Sigmoid colon (tissue), 7 donors: ENCODE measurements around the gene RXRA. TPM values are rescaled to one million over a fixed set of nuclear protein-coding genes. Genes with fewer than 3 reads are reported as not detected.

Experiments
- DNase-seq: peaks from one replicate; pipeline ENCODE4 v3.0.0-alpha.2; 2019
- H3K27ac ChIP-seq, 4 donors: fragments of 200-600 bp; sonication (generic); one replicate each; pipeline ENCODE4 v1.5.1; 2016 to 2019; ENCODE audit warnings: mild to moderate bottlenecking in 1 of 4
- H3K27me3 ChIP-seq, 3 donors: fragments of 200-600 bp; sonication (generic); one replicate each; pipeline ENCODE4 v1.5.1; 2019; ENCODE audit warnings: mild to moderate bottlenecking in 1 of 3
- H3K36me3 ChIP-seq, 4 donors: fragments of 200-600 bp; sonication (generic); one replicate each; pipeline ENCODE4 v1.5.1; 2016 to 2019
- H3K4me1 ChIP-seq, 4 donors: fragments of 200-600 bp; sonication (generic); one replicate each; pipeline ENCODE4 v1.5.1; 2017 to 2019
- H3K4me3 ChIP-seq, 4 donors: fragments of 200-600 bp; sonication (generic); one replicate each; pipeline ENCODE4 v1.5.1; 2017 to 2019; ENCODE audit warnings: mild to moderate bottlenecking in 2 of 4, moderate library complexity in 1 of 4
- H3K9me3 ChIP-seq, 4 donors: fragments of 200-600 bp in 3 of 4; sonication (generic) in 3 of 4; one replicate each; pipeline versions ENCODE4 v1.5.1 to v1.6.1; 2013 to 2019
- CTCF ChIP-seq, 4 experiments: fragments of 450-650 bp in 3 of 4; fragments of 200-600 bp in 1 of 4; IDR thresholded peaks; one replicate each; pipeline ENCODE4 v1.5.1; 2016 to 2019; ENCODE audit warnings: antibody characterized with exemption in 4 of 4, mild to moderate bottlenecking in 3 of 4, moderate library complexity in 2 of 4
- EP300 ChIP-seq, 4 donors: sonication (generic); formaldehyde crosslinking; IDR thresholded peaks; one replicate each; pipeline ENCODE4 v1.6.1; 2017; ENCODE audit warnings: antibody characterized with exemption in 4 of 4
- POLR2A ChIP-seq, 2 donors: fragments of 450-650 bp; IDR thresholded peaks; one replicate each; pipeline ENCODE4 v1.6.1; 2016; ENCODE audit warnings: antibody characterized with exemption in 2 of 2, mild to moderate bottlenecking in 2 of 2, moderate library complexity in 2 of 2
- POLR2AphosphoS5 ChIP-seq, 4 donors: sonication (generic); formaldehyde crosslinking; IDR thresholded peaks; one replicate each; pipeline ENCODE4 v1.6.1; 2017; ENCODE audit warnings: antibody characterized with exemption in 4 of 4
- WGBS, 2 donors: extraction: QIAGEN DNeasy Blood & Tissue Kit; methylation state at CpG; one replicate each; pipeline ENCODE4 v1.1.7; 2013; 5-methylcytosine and 5-hydroxymethylcytosine counted together
- intact Hi-C: fragments of 100-400 bp; cut with DNase I; formaldehyde crosslinking; loops from one replicate; pipeline ENCODE4 v1.15.1; 2023
- polyA plus RNA-seq, 3 donors: library from polyadenylated mRNA; stranded (reverse); fragments of 200-250 nt; gene quantifications; one replicate each; pipeline ENCODE4 v1.2.3, GENCODE V29; 2013
- total RNA-seq, 4 donors: library from RNA; depleted of rRNA; stranded (reverse); fragments of >200 nt; gene quantifications; one replicate each; pipeline ENCODE4 v1.1.0, GENCODE V29; 2016
- donor health status: healthy with polysubstance abuse.
- donor health status: Bipolar disorder and iron deficiency.
- donor health status: healthy.

The RXRA gene
- total and polyA plus RNA-seq, 7 donors, result 26.7 to 50.8 (median 35.7) TPM

- Histone ChIP-seq H3K27ac (peak overlapping the region in 1 of 4 donors; percentile 27), H3K9me3 (no peaks in the 10 kb centered on the region), H3K27me3 (no peaks in the 10 kb centered on the region), H3K36me3 (peaks cover 6 to 70% (median 35%) of the 10 kb centered on the region in 4 donors), H3K4me3 (no peak overlapping the region), H3K4me1 (peaks cover 0 to 57% (median 40%) of the 10 kb centered on the region in 4 donors)
- intact Hi-C loops, result no loop called here
- TF ChIP-seq CTCF (IDR thresholded peaks at IDR 0.05) (no peak), EP300 (IDR thresholded peaks at IDR 0.05) (no peak), POLR2AphosphoS5 (IDR thresholded peaks at IDR 0.05) (no peak), POLR2A (IDR thresholded peaks at IDR 0.05) (no peak)
- 82 to 86% methylated on average over 23 of the region's 23 CpGs for WGBS, 2 donors
- no peak for DNase-seq
Observed at GRCh38 chr9:134419000-134419683, 92.9 kb downstream of the RXRA start.

GRCh38 chr9:134419684-134420076, 93.4 kb downstream of the RXRA start:
- Histone ChIP-seq H3K36me3 (peaks cover 6 to 71% (median 35%) of the 10 kb centered on the region in 4 donors), H3K4me3 (no peak overlapping the region), H3K4me1 (peaks cover 0 to 52% (median 35%) of the 10 kb centered on the region in 4 donors), H3K27ac (peak overlapping the region in 1 of 4 donors; percentile 22), H3K9me3 (no peaks in the 10 kb centered on the region), H3K27me3 (no peaks in the 10 kb centered on the region)
- 66 to 80% methylated on average over 10 of the region's 10 CpGs for WGBS, 2 donors
- DNase-seq, result no peak
- intact Hi-C loops, result no loop called here
- no peak for TF ChIP-seq CTCF (IDR thresholded peaks at IDR 0.05)
- no peak for TF ChIP-seq EP300 (IDR thresholded peaks at IDR 0.05)
- TF ChIP-seq POLR2A (IDR thresholded peaks at IDR 0.05), result no peak
- TF ChIP-seq POLR2AphosphoS5 (IDR thresholded peaks at IDR 0.05), result no peak

GRCh38 chr9:134420281-134420845, 94.1 kb downstream of the RXRA start:
- Histone ChIP-seq H3K27ac (peak overlapping the region in 1 of 4 donors; percentile 53), H3K4me1 (peaks cover 0 to 47% (median 31%) of the 10 kb centered on the region in 4 donors)

GRCh38 chr9:134420974-134421432, 94.7 kb downstream of the RXRA start:
- no peaks in the 10 kb centered on the region for H3K27me3 ChIP-seq
- peaks cover 6 to 76% (median 37%) of the 10 kb centered on the region in 4 donors for H3K36me3 ChIP-seq
- intact Hi-C loops, result no loop called here
- H3K4me1 ChIP-seq, result peaks cover 0 to 47% (median 29%) of the 10 kb centered on the region in 4 donors
- peak overlapping the region in 2 of 4 donors; percentile 31 to 53 for H3K27ac ChIP-seq
- H3K9me3 ChIP-seq, result no peaks in the 10 kb centered on the region
- WGBS, 2 donors, result 51 to 76% methylated on average over 10 of the region's 10 CpGs
- no peak overlapping the region for H3K4me3 ChIP-seq
- TF ChIP-seq POLR2A (IDR thresholded peaks at IDR 0.05) (no peak), POLR2AphosphoS5 (IDR thresholded peaks at IDR 0.05) (peak in 1 of 4 donors; percentile 56)
- DNase-seq, result peak; percentile 92

More at GRCh38 chr9:134420281-134420845, 94.1 kb downstream of the RXRA start:
- Histone ChIP-seq H3K9me3 (no peaks in the 10 kb centered on the region), H3K27me3 (no peaks in the 10 kb centered on the region), H3K36me3 (peaks cover 6 to 71% (median 35%) of the 10 kb centered on the region in 4 donors), H3K4me3 (no peak overlapping the region)
- DNase-seq, result no peak
- WGBS, 2 donors, result 90 to 91% methylated on average over 18 of the region's 18 CpGs
- TF ChIP-seq POLR2AphosphoS5 (IDR thresholded peaks at IDR 0.05), result no peak
- TF ChIP-seq EP300 (IDR thresholded peaks at IDR 0.05), result no peak
- TF ChIP-seq POLR2A (IDR thresholded peaks at IDR 0.05), result no peak
- TF ChIP-seq CTCF (IDR thresholded peaks at IDR 0.05), result no peak
- intact Hi-C loops, result no loop called here

- no peaks in the 10 kb centered on the region for H3K27me3 ChIP-seq
- 14 to 69% methylated on average over 11 of the region's 11 CpGs for WGBS, 2 donors
- H3K4me3 ChIP-seq, result no peak overlapping the region
- H3K36me3 ChIP-seq, result peaks cover 6 to 79% (median 37%) of the 10 kb centered on the region in 4 donors
- TF ChIP-seq POLR2AphosphoS5 (IDR thresholded peaks at IDR 0.05) (no peak), CTCF (IDR thresholded peaks at IDR 0.05) (no peak), EP300 (IDR thresholded peaks at IDR 0.05) (no peak), POLR2A (IDR thresholded peaks at IDR 0.05) (no peak)
- H3K9me3 ChIP-seq, result no peaks in the 10 kb centered on the region
- intact Hi-C loops, result no loop called here
- H3K27ac ChIP-seq, result peak overlapping the region in 2 of 4 donors; percentile 27 to 31
- no peak for DNase-seq
- H3K4me1 ChIP-seq, result peaks cover 0 to 47% (median 29%) of the 10 kb centered on the region in 4 donors
Observed at GRCh38 chr9:134421888-134422287, 95.6 kb downstream of the RXRA start.
